CD8-positive, alpha-beta memory T cell (primary cell): ENCODE results near the gene IL24. TPM values are rescaled to one million over a fixed set of nuclear protein-coding genes. Genes with fewer than 3 reads are reported as not detected.

Experiments used
- CTCF ChIA-PET: fragments of 350-600 bp; sonication (Branson Sonifier 250); formaldehyde crosslinking; loops from one replicate; lab custom pipeline; 2021; ENCODE audit warnings: antibody characterized with exemption; lab: Charles Lee
- POLR2A ChIA-PET: fragments of 350-600 bp; sonication (Branson Sonifier 250); formaldehyde crosslinking; loops from one replicate; lab custom pipeline; 2021; ENCODE audit warnings: antibody characterized with exemption; lab: Charles Lee
- DNase-seq, 5 donors: peaks; one replicate each; pipeline versions ENCODE4 v3.0.0 to v3.0.0-alpha.2; 2020 to 2022; ENCODE audit warnings: mixed read lengths in 1 of 5
- H3K27ac ChIP-seq: one replicate; pipeline ENCODE4 v1.7.0; 2013; ENCODE audit warnings: low read depth, mild to moderate bottlenecking, low read length, moderate library complexity
- H3K27me3 ChIP-seq: 2 replicates; pipeline ENCODE4 v1.7.0; 2013; ENCODE audit warnings: low read length, mild to moderate bottlenecking; ENCODE audit not compliant: insufficient read depth, poor library complexity, severe bottlenecking
- H3K36me3 ChIP-seq: 2 replicates; pipeline ENCODE4 v1.7.0; 2013; ENCODE audit warnings: mild to moderate bottlenecking, low read length, moderate library complexity; ENCODE audit not compliant: insufficient read depth
- H3K4me1 ChIP-seq: 2 replicates; pipeline ENCODE4 v1.7.0; 2013; ENCODE audit warnings: mild to moderate bottlenecking, low read length, moderate library complexity; ENCODE audit not compliant: insufficient read depth
- H3K4me3 ChIP-seq: 2 replicates; pipeline ENCODE4 v1.7.0; 2013; ENCODE audit warnings: mild to moderate bottlenecking, low read length
- H3K9me3 ChIP-seq: 2 replicates; pipeline ENCODE4 v1.7.0; 2013; ENCODE audit warnings: mild to moderate bottlenecking, low read length
- H3K27ac Mint-ChIP-seq, 8 donors: one replicate each; pipeline ENCODE4 v1.8.0; 2020 to 2021; ENCODE audit warnings: mixed read lengths in 8 of 8, mild to moderate bottlenecking in 6 of 8, inconsistent platforms in 3 of 8, moderate library complexity in 3 of 8
- H3K27me3 Mint-ChIP-seq, 2 donors: one replicate each; pipeline ENCODE4 v1.8.0; 2020 to 2021; ENCODE audit warnings: mixed read lengths in 2 of 2, mild to moderate bottlenecking in 1 of 2, moderate library complexity in 1 of 2
- H3K36me3 Mint-ChIP-seq, 3 donors: one replicate each; pipeline ENCODE4 v1.8.0; 2020 to 2021; ENCODE audit warnings: mixed read lengths in 3 of 3, inconsistent platforms in 1 of 3, mild to moderate bottlenecking in 1 of 3
- H3K4me1 Mint-ChIP-seq, 3 donors: one replicate each; pipeline ENCODE4 v1.8.0; 2020 to 2021; ENCODE audit warnings: mixed read lengths in 3 of 3, inconsistent platforms in 1 of 3, mild to moderate bottlenecking in 1 of 3
- H3K4me3 Mint-ChIP-seq, 7 donors: one replicate each; pipeline ENCODE4 v1.8.0; 2020 to 2021; ENCODE audit warnings: mixed read lengths in 7 of 7, mild to moderate bottlenecking in 6 of 7, moderate library complexity in 4 of 7, inconsistent platforms in 2 of 7
- H3K9me3 Mint-ChIP-seq, 5 donors: one replicate each; pipeline ENCODE4 v1.8.0; 2020 to 2022; ENCODE audit warnings: mixed read lengths in 5 of 5, mild to moderate bottlenecking in 3 of 5, moderate library complexity in 2 of 5, inconsistent platforms in 1 of 5
- polyA plus RNA-seq: library from polyadenylated mRNA; unstranded; fragments of 300-500 nt; fragmentation: Illumina TruSeq; gene quantifications from one replicate; pipeline ENCODE4 v1.2.3, GENCODE V29; 2021
- total RNA-seq, 2 experiments: library from RNA; stranded (reverse); gene quantifications; one replicate each; pipeline ENCODE4 v1.2.3, GENCODE V29; 2021

IL24 gene
- total and polyA plus RNA-seq, 3 experiments from 2014 or later = 2.0 to 22.5 (median 2.9) TPM

GRCh38 chr1:206905295-206906164 is 8.3 kb downstream of the IL24 start:
- Mint-ChIP-seq H3K36me3 (peaks cover 15 to 84% (median 35%) of the 10 kb centered on the region in 3 donors), H3K4me3 (peak overlapping the region; percentile 0 to 69 (median 51)), H3K27ac (peak overlapping the region; percentile 42 to 91 (median 85)), H3K27me3 (no peaks in the 10 kb centered on the region), H3K4me1 (peaks cover 65 to 85% (median 76%) of the 10 kb centered on the region in 3 donors), H3K9me3 (no peaks in the 10 kb centered on the region)
- ChIA-PET CTCF (interaction anchor here (0.6 to 3.9 kb wide), 8 partner anchors 13 to 242 kb away, joined by 3 to 18 read pairs (median 4); partner anchors contain the start of gene FCMR), POLR2A (interaction anchor here (0.6 to 2.2 kb wide), 4 partner anchors 10 to 171 kb away, joined by 3 to 10 read pairs (median 3); partner anchors contain the start of gene FCMR)
- Histone ChIP-seq H3K9me3 (no peaks in the 10 kb centered on the region), H3K4me3 (no peak overlapping the region), H3K27ac (no peak overlapping the region), H3K36me3 (peaks cover 39% of the 10 kb centered on the region), H3K27me3 (no peaks in the 10 kb centered on the region), H3K4me1 (peaks cover 70% of the 10 kb centered on the region)
- DNase-seq = peak in 1 of 5 donors; percentile 63

- no peaks in the 10 kb centered on the region for H3K9me3 ChIP-seq
- no peaks in the 10 kb centered on the region for H3K27me3 ChIP-seq
- Mint-ChIP-seq H3K27me3 (no peaks in the 10 kb centered on the region), H3K36me3 (peaks cover 15 to 89% (median 39%) of the 10 kb centered on the region in 3 donors), H3K27ac (peak overlapping the region in 6 of 8 donors; percentile 47 to 83 (median 66)), H3K4me3 (peak overlapping the region in 3 of 7 donors; percentile 16 to 51 (median 41)), H3K4me1 (peaks cover 70 to 90% (median 88%) of the 10 kb centered on the region in 3 donors), H3K9me3 (no peaks in the 10 kb centered on the region)
- H3K4me1 ChIP-seq = peaks cover 77% of the 10 kb centered on the region
- DNase-seq = no peak
- ChIA-PET POLR2A (interaction anchor here (1.2 to 3.8 kb wide), 2 partner anchors 10 to 15 kb away, joined by 4 to 22 read pairs; partner anchors contain the start of gene FCMR), CTCF (interaction anchor here (0.8 to 4.0 kb wide), 7 partner anchors 11 to 181 kb away, joined by 3 to 19 read pairs (median 14); partner anchors contain the start of gene FCMR)
- H3K27ac ChIP-seq = no peak overlapping the region
- H3K4me3 ChIP-seq = no peak overlapping the region
- H3K36me3 ChIP-seq = peaks cover 55% of the 10 kb centered on the region
Measured at GRCh38 chr1:206907304-206907991, 10.2 kb downstream of the IL24 start.

- Mint-ChIP-seq H3K27ac (peak overlapping the region in 7 of 8 donors; percentile 46 to 83 (median 66)), H3K27me3 (no peaks in the 10 kb centered on the region), H3K4me1 (peaks cover 76 to 92% (median 88%) of the 10 kb centered on the region in 3 donors), H3K4me3 (peak overlapping the region in 5 of 7 donors; percentile 7 to 51 (median 41)), H3K36me3 (peaks cover 15 to 89% (median 37%) of the 10 kb centered on the region in 3 donors), H3K9me3 (no peaks in the 10 kb centered on the region)
- Histone ChIP-seq H3K9me3 (no peaks in the 10 kb centered on the region), H3K4me3 (no peak overlapping the region), H3K36me3 (peaks cover 61% of the 10 kb centered on the region), H3K27me3 (no peaks in the 10 kb centered on the region), H3K27ac (no peak overlapping the region), H3K4me1 (peaks cover 83% of the 10 kb centered on the region)
- ChIA-PET POLR2A (interaction anchor here (1.2 to 3.8 kb wide), 6 partner anchors 9 to 171 kb away, joined by 3 to 22 read pairs (median 6); partner anchors contain the start of gene FCMR), CTCF (interaction anchor here (0.8 to 4.0 kb wide), 10 partner anchors 8 to 182 kb away, joined by 3 to 26 read pairs (median 12); partner anchors contain the start of gene FCMR)
- DNase-seq = no peak
Measured at GRCh38 chr1:206908038-206908437, 10.8 kb downstream of the IL24 start.

- H3K4me3 Mint-ChIP-seq = peak overlapping the region in 6 of 7 donors; percentile 46 to 74 (median 66)
- no peaks in the 10 kb centered on the region for H3K27me3 ChIP-seq
- peak in 4 of 5 donors; percentile 33 to 75 (median 46) for DNase-seq
- no peaks in the 10 kb centered on the region for H3K27me3 Mint-ChIP-seq
- peaks cover 59% of the 10 kb centered on the region for H3K36me3 ChIP-seq
- ChIA-PET POLR2A (interaction anchor here (1.0 to 3.8 kb wide), 10 partner anchors 9 to 182 kb away, joined by 3 to 22 read pairs (median 5); partner anchors contain the start of gene FCMR), CTCF (interaction anchor here (0.7 to 4.0 kb wide), 14 partner anchors 9 to 192 kb away, joined by 3 to 26 read pairs (median 5); partner anchors contain the start of gene FCMR)
- H3K4me1 ChIP-seq = peaks cover 89% of the 10 kb centered on the region
- H3K27ac Mint-ChIP-seq = peak overlapping the region; percentile 3 to 89 (median 72)
- H3K36me3 Mint-ChIP-seq = peaks cover 11 to 89% (median 36%) of the 10 kb centered on the region in 3 donors
- H3K9me3 ChIP-seq = no peaks in the 10 kb centered on the region
- H3K4me3 ChIP-seq = peak overlapping the region; percentile 39
- no peaks in the 10 kb centered on the region for H3K9me3 Mint-ChIP-seq
- H3K4me1 Mint-ChIP-seq = peaks cover 83 to 95% (median 90%) of the 10 kb centered on the region in 3 donors
- no peak overlapping the region for H3K27ac ChIP-seq
Measured at GRCh38 chr1:206909161-206909882, 12.1 kb downstream of the IL24 start.

- H3K36me3 Mint-ChIP-seq = peaks cover 5 to 89% (median 32%) of the 10 kb centered on the region in 3 donors
- H3K27ac Mint-ChIP-seq = peak overlapping the region in 4 of 8 donors; percentile 3 to 93 (median 44)
- H3K27me3 Mint-ChIP-seq = no peaks in the 10 kb centered on the region
- H3K9me3 Mint-ChIP-seq = no peaks in the 10 kb centered on the region
- Histone ChIP-seq H3K4me3 (peak overlapping the region; percentile 39), H3K36me3 (peaks cover 58% of the 10 kb centered on the region), H3K9me3 (no peaks in the 10 kb centered on the region), H3K27me3 (no peaks in the 10 kb centered on the region), H3K27ac (no peak overlapping the region), H3K4me1 (peaks cover 89% of the 10 kb centered on the region)
- CTCF ChIA-PET = interaction anchor here (1.2 to 4.0 kb wide), 9 partner anchors 9 to 192 kb away, joined by 3 to 26 read pairs (median 11); partner anchors contain the start of gene FCMR
- POLR2A ChIA-PET = interaction anchor here (1.0 to 3.8 kb wide), 6 partner anchors 10 to 183 kb away, joined by 3 to 22 read pairs (median 5); partner anchors contain the start of gene FCMR
- no peak for DNase-seq
- peak overlapping the region in 6 of 7 donors; percentile 10 to 83 (median 44) for H3K4me3 Mint-ChIP-seq
- peaks cover 83 to 95% (median 90%) of the 10 kb centered on the region in 3 donors for H3K4me1 Mint-ChIP-seq
Measured at GRCh38 chr1:206909883-206910318, 12.7 kb downstream of the IL24 start.

- Mint-ChIP-seq H3K27ac (peak overlapping the region in 6 of 8 donors; percentile 43 to 94 (median 88)), H3K4me3 (peak overlapping the region in 3 of 7 donors; percentile 23 to 72 (median 29)), H3K36me3 (peaks cover 15 to 89% (median 31%) of the 10 kb centered on the region in 3 donors), H3K4me1 (peaks cover 83 to 95% (median 90%) of the 10 kb centered on the region in 3 donors), H3K9me3 (no peaks in the 10 kb centered on the region), H3K27me3 (peaks cover 0 to 1% of the 10 kb centered on the region in 2 donors)
- ChIA-PET CTCF (interaction anchor here (0.8 to 6.1 kb wide), 25 partner anchors 10 to 276 kb away, joined by 3 to 138 read pairs (median 7); partner anchors contain the start of genes DYRK3, FCMR, IL20 and IL24), POLR2A (interaction anchor here (2.6 kb wide), 1 partner anchor 10 kb away, joined by 25 read pairs; the partner anchor contains the start of gene FCMR)
- Histone ChIP-seq H3K27ac (no peak overlapping the region), H3K27me3 (no peaks in the 10 kb centered on the region), H3K36me3 (peaks cover 62% of the 10 kb centered on the region), H3K9me3 (no peaks in the 10 kb centered on the region), H3K4me3 (no peak overlapping the region), H3K4me1 (peaks cover 89% of the 10 kb centered on the region)
- DNase-seq = peak in 3 of 5 donors; percentile 21 to 60 (median 42)
Measured at GRCh38 chr1:206911064-206911663, 13.9 kb downstream of the IL24 start.
